Hematopoietic multipotent progenitor cell treated with erythropoietin and hydrocortisone succinate and interleukin-3 and kit ligand, for 6 days (in vitro differentiated cells): ENCODE measurements around the gene LDHAL6B.
"Not testable (repeated sequence)": the region's sequence is repeated elsewhere in the genome, so short reads cannot be mapped to it uniquely, and the experiment has no call there.

Experiments
- DNase-seq: peaks from one replicate; pipeline ENCODE4 v3.0.0-alpha.2; 2015

Gene LDHAL6B

DNA sequence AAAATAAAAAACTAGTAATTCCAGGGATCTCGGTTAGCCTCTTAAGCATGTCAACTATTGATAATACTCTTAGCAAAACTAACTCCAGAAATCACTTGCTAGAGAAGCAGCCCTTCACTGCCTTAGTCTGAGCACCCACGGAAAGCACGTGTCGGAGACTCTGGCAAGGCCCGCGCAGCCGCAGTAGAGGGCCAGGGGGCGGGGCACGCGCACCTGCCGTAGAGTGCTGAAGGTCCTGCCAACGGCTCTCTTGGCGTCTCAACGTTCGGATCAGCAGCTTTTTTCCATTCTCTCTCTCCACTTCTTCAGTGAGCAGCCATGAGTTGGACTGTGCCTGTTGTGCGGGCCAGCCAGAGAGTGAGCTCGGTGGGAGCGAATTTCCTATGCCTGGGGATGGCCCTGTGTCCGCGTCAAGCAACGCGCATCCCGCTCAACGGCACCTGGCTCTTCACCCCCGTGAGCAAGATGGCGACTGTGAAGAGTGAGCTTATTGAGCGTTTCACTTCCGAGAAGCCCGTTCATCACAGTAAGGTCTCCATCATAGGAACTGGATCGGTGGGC lies at the start of gene LDHAL6B:
Gene LDHAL6B (plus strand): TSS at position 221 of the 561 bp plus-strand sequence. CDS start 98 bp downstream, at position 319.
- DNase-seq: no peak

DNA sequence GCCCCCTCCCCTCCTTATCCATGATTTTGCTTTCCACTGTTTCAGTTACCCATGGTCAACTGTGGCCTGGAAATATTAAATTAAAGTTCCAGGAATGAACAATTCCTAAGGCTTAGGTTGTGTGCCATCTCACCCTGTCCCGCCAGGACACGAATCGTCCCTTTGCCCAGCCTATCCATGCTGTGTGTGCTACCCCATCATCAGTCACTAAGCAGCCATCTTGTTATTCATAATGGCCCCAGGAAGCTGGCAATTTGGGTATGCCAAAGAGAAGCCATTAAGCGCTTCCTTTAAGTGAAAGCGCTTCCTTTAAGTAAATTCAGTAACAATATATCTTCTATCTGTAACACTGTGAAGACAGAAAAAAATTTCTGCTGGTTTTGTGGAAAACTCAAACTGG lies 49.2 kb upstream of the LDHAL6B start:
- no peak for DNase-seq

DNA sequence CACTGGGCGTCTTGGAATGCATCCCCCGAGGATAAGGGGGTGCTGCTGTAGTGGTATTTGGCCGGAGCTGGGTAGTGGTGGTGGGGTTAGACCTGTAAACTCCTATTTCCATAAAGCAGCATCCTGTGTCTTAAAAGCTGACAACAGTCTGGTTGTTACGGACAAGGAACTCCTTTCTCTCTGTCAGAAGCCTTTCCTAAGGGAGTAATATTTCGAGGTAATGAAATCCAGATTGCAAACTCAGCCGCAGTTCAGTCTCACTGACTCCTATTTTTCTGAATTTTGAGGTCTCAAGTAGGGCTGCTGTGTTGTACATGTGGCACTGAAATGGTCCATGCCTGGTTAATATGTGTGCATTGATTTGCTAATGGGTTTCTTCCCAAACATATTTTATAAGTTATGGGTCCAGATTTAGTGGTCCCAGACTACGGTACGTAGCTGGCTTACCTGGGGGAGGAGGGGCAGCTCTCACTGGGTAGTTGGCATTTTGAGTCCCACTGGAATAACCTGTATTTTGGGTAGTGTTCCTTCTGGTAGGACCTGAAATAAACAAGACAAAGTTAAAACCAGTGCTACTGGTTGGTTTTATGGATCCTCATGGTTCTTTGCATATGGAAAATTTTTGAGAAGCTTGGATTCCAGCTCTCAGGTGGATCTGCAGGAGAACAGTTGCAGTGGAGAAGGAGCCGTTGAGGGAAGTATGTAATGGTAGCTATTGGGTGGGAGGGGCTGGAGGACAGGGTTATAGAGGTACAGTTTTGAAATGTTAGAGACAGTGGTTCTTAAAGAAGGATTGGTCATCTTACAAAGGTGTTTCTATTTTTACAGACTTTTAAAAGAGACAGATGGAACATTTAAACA lies 48.6 kb upstream of the LDHAL6B start:
- no peak for DNase-seq

DNA sequence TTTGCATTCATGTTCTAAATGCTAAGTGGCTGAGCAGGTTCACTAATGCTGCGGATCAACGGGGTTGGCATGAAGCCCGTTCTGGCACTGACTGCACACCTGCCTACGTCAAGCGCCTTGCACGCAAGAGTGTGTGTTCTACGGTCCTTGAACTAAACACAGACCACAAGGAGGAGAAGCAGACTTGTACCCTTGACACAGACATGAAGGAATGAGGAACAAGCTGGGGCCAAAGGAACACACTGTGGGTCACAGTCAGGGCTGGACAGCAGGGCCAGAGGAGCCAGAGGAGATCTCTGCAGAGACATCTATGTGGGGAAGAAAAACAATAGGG lies 48.0 kb upstream of the LDHAL6B start:
- no peak for DNase-seq

DNA sequence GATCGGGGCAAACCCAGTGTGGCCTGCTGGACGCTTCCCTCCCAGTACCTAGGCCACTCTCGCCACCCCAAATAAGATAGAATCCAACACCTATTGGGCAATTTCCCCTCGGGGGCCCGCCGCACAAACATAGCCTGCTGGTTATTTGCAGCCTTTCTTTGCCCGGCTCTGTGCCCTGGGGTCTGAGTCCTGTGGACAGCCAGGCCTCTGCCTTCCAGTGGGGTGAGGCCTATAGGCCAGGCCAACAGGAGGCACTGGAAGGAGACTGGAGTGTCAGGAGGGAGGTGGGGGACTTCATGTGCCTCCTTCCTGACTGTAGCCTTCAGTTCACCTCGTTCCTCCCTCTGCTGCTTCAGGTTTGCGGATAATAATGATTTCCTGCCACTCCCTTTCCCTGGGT lies 47.4 kb upstream of the LDHAL6B start:
- DNase-seq: no peak

DNA sequence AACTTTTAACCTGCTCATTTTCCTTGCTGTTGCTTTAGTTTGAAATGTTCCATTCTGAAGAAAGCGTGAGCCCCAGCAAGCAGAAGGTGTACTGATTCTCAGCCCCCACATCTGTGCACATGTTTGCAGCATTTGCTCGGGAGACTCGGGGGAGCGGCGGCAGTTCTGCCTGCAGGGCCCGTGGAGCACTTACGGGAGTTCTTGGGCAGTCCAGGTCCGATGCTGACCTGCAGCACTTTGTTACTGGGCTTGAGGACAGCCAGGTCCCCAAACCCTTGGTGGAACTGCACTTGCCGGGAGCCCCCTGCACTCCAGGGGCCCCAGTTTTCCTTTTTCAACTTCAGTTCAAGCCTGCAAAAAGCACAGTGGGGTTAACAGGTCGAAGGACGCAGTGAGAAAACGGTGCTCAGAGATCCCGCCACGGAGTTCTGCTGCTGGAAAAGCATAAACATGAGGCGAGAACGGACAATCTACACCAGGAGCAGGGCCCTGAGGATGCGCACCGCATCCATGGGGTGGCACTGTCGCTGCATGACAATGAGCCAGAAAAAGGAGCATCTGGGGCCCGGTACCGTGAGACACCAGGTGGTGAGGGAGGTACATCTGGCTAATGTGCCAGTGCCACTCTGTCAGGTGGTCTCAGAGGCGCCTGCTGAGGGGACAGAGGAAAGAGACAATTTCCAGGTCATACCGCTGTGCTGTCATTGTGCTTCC lies 45.6 kb upstream of the LDHAL6B start:
- peak; percentile 39 for DNase-seq

DNA sequence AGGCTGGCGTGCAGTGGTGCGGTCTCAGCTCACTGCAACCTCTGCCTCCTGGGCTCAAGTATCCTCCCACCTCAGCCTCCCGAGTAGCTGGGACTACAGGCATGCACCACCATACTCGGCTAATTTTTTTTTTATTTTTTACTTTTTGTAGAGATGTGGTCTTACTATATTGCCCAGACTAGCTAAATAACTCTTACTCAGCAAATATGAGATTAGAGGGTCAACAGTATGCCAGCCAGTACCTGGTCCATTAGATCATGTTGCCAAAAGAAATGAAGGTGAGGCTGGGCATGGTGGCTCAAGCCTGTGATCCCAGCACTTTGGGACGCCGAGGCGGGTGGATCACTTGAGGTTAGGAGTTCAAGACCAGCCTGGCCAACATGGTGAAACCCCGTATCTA lies 44.6 kb upstream of the LDHAL6B start:
- not testable (repeated sequence) for DNase-seq

DNA sequence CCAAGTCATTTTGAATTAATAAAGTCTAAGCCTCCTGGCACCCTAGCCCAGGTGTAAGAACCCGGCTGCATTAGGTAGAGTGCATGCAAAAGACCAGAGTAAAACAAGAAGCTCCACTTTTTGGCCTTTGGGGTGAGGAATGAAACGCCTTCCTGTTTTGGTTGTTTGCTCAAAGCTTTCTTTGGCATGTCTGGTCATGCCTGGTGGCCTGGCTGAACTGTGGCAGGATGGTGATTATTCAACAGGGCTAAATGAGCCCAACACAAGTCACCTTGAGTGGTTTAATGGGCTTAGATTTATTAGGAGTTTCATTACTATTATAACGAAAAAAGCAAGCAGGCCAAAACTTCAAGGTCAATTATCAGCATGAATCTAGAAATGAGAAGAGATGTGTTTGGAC lies 40.9 kb upstream of the LDHAL6B start:
- DNase-seq: no peak

DNA sequence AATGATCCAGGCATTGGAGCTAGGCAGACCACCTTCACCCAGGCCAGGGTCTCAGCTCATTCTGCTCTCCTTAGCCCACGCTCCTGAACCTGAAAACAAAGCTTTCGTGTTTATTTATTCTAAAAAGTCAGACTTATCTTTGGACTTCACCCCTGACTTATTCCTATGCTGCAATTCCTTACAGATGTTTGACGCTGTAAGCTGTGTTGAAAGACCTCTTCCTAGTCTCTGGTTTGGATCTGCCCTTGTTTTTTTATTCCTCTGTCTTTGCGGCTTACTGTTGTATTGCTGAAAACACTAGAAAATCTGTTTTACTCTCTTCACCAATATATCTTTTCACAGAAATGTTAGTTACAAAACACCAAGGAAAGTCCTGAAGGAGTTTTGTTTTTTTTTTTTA lies 40.5 kb upstream of the LDHAL6B start:
- no peak for DNase-seq

DNA sequence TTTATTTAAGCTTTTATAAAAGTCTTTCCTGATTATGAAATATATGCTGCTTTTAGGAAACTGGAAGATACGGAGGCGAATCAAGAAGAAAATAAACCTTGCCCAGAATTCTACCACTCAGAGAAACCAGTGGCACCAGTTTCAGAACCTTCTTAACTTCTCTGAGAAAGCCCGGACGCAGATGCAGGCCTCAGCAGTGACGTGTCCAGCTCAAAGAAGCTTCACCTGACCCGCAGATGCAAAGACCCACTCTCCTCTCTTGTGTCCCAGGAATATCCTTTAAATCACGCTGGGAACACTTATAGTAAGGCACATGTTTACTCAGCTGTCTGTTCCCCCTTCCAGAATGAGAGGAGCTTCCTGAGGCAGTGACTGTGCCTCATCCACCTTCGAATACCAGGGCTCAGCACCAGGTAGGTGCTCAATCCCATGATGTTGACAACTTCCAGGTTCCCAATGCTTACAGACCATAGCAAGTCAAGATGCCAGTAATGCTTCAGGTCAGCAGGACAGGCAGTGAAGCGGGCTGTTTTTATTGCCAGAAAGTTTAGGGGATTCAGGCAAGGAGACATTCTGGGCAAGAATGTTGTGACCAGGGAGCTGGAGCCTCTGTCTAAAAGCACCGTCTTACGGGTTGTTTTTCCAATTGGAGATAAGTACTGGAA lies 39.9 kb upstream of the LDHAL6B start:
- no peak for DNase-seq

DNA sequence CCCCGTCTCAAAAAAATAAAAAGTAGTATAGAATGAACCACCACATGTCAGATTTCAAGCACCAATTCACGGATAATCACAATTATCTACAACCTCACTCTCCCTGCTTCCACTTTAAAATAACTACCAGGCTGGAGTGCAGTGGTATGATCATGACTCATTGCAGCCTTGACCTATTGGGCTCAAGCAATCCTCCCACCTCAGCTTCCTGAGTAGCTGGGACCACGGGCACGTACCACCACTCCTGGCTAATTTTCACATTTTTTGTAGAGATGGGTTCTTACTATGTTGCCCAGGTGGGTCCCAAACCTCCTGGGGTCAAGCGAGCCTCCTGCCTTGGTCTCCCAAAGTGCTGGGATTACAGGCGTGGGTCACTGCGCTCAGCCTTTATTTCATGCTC lies 38.1 kb upstream of the LDHAL6B start:
- DNase-seq: no peak

DNA sequence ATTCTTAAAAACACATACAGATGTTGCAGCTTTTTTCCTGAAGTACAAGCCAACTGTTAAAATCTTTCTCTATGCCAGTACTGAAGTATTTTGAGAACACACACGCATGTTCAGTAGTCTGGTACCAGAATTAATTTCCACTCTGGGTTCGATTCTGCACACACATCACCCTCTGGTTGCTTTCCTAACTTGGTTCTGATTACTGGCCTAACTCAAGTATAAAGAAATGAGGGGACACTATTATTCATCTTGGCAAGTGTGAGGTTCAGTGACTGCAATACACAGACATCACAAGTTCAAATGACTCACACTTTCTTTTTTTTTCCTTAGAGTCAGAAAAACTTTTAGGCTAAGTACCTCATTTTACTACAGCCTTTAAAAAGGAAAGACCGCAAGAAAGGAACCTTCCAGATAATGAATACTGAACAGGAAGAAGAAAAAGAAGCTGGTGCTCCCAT lies 37.4 kb upstream of the LDHAL6B start:
- DNase-seq: no peak

DNA sequence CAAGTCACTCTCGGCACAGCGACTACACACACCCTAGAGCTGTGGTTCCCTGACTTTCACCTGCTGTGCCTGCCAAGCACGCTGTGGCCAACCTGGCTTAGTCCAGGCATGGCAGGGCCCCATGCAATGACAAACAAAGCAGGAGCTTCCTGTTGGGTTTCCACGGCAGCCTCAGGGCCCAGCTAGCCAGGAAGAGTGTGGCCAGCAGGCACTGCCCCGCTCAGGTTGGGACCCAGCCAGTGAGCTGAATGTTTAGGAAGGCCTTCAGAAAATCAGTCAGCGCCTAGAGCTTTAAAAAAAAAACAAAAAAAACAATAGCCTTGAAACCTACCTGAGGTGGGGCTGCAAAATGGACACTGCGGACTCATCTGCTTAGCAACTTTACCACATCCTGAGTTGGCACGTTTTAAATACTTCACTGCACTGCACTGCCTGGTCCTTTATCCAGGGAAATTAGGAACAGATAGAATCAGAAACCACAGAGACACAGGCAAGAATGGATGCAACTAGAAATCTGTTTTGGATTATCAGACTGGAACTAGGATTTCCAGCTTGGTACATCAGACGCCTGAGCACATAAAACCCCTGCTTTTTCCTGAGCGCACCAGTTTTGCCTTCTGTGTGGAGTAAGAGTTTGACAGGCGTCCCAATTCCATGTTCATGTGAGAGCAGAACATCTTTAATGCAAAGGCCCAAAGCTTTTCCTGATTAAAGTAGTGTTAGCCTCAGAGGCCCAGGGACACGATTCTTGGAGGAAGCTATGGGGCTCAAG lies 36.2 kb upstream of the LDHAL6B start:
- DNase-seq: no peak

DNA sequence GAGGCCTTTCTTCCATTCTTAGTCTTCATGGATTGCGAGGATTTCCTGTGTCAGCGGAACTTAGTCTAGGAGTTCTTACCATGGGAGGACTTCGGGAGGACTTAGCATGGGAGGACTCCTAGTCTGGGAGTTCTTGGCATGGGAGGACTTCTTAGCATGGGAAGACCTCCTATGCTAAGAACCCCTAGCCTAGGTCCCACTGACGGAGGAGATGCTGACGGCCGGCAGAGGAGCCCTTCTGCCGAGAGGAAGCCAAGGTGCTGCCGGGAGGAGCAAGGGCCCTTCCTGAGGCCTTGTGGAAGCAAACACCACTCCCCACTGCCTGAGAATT lies 35.6 kb upstream of the LDHAL6B start:
- no peak for DNase-seq

DNA sequence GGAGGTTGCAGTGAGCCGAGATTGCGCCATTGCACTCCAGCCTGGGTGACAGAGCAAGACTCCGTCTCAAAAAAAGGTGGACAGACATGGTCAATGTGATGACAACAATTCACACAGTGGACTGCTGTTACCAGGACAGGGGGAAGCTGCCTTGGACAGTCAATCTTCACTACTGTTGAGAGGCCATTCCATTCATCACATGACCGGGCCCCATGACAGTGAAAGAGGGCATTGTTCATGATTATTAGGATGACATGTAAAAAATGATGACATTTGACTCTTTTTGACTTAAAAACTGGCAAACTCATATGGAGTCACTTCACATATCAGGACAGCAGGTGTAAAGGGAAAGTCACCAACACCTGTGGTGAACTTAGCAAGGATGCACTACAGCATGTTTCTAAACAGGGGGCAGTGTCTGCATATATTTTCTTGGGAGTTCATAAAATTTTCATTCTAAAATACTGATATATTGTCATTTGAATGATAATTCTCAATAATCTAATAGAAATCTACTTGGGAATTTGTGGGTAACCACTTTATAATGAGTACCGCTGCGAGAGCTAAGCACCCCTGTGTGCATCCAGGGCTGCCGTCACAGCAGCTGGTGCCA lies 34.2 kb upstream of the LDHAL6B start:
- DNase-seq: no peak

DNA sequence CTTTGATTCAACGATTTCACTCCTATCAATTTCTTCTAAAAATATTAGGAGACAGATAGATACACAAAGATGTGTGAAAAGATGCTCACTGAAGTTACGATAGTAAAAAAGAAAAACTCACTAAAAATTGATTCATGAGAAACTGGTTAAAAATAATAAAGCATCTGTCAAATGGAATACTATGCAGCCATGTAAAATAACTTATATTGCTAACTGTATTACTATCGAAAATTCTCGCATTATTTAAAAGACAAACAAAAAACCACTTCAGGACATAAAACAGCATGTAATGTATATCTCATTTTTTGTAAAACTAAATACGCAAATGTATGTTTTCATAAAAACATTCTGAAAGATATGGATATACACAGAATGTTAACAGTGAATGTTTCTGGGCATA lies 33.4 kb upstream of the LDHAL6B start:
- DNase-seq: no peak

DNA sequence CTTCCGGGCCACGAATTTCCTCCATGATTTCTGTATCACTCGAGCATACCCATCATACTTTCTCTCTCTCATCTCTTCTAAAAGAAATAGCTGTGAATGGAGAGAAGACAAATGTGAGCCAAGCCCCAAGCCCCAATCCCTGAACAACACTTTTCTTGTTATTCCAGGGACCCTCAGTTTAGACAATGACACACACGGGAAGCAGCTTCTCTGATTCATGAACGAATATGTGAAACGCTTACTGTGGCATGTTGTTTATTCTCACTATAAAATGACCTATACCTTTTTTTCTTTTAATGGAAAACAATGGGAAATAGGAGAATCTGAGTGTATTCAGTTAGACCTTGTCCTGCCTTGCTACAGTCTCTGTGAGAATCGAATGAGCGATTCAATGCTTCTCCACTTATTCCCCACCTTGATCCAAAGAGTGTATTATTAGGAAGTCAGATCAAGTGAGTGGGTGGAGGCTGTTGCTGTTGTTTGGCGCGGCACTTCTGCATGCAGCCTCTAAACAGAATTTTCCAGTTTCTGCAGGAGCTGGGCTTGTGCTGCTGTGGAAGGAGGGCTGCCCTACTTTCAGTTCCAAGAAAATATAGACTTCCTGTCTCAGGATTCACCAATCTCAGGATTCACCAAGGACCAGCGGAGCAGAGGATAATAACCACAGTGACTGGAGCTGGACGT lies 32.4 kb upstream of the LDHAL6B start:
- no peak for DNase-seq

DNA sequence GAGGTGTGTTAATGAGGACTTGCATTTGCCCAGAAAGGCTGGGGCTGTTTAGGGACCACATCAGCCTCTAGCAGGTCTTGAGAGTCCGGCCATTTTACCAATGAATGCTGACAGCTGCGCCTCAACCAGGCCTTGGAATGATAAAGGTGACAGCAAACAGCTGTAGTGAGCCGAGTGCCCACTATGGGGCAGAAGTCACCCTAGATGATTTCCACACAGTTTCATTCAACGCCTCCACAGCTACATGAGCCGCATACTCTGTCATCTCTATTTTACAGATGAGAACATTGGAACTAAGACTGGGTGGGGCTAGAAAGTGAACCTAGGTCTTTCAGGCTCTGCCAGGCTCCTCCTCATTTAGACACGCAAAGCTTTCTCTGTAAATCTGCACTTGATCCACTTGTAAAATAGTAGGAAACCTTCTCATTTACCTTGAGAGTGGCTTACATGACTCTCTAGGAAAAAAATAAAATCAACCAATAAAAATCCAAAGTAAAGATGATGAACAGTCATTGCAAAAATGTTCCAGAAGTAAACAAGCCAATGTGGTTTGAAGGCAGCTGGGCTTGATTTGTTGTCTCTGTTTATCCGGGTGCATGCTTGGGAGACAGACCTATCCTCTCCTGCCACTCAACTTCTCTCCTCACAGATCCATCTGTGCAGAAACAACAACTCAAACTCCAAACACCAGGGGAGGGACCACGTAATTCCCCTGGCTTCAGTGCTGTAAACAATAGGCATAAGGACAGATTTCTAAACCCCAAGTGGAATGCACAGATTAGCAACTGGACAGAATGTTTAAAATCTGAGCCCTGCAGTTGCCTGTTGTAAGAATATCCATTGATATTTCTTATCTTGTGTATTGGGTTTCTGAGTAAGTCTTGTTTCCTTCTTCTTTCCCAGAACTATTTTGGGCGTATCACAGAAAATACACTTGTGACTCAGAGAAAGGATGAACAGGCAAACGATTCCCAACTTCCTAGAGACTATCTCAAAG lies 31.5 kb upstream of the LDHAL6B start:
- peak; percentile 67 for DNase-seq

DNA sequence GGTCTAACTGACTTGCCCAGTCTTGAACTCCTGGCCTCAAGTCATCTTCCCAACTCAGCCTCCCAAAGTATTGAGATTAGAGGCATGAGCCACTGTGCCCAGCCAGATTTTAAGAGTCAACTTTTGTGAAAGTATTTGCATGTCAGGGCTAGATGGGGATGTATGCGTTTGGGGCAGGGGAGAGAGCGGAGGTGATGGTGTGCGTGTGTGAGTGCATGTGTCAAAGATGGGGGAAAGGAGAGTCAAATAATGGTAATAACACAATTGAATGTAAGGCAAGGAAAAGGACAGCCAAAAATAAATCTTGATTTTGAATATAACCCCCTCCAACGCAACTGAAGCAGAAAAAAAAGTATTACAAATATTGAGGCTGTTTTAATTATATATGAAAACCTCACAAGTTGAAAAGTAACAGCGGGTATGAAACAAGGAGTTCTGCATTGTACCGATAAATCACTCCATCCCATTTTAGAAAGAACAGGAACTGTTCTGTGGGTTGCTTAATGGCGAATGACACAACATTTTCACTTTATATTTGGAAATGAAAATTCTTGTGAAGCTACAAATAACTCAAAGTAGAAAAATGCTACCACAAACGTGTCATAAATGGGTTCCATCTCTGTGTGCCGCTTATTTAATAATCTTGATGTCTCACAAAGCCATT lies 29.9 kb upstream of the LDHAL6B start:
- DNase-seq: no peak

DNA sequence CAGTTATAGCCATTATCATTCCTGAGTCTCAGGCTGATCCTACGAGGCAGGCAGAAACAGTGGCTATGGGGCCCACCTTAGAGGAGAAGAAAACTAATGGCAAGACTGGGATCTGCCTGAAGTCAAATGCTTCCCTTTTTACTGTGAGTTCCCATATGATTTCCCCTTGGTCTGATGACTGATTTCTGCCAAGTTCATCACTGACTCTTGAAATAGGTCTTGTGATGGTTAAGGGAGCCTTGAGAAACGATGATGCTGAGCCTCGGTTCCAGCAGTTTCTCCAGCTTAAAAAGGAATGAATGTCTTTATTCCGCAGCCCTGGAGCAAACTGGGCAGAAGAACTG lies 29.4 kb upstream of the LDHAL6B start:
- no peak for DNase-seq
